Measurements from ENCODE around the gene SLC22A15. TPM values are rescaled to one million over a fixed set of nuclear protein-coding genes. Genes with fewer than 3 reads are reported as not detected.

Gene SLC22A15
- total RNA-seq, 2 donors from 2014 or later = 2.0 to 6.7 TPM

DNA sequence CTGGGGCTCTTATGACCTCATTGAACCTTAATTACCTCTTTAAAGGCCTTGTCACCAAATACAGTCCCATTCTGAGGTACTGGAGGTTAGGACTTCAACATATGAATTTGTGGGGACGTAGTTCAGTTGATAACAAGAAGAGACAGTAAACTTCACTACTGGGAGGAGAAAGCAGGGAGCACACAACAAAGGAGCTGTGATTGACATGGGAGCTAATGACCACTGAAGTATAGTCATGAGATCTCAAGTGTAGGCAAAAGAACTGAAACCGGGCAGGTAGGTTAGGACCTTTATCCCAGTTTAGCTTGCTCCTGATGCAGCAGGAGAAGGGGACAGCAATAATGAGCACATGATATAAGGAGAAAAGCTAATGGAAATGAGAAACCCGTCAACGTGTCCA lies 123.1 kb downstream of the SLC22A15 start:
- no peak overlapping the region for H3K27ac ChIP-seq
- no peaks in the 10 kb centered on the region for H3K27me3 ChIP-seq (replicated peaks; ENCODE audit: insufficient read depth)
- TF ChIP-seq POLR2A (IDR thresholded peaks at IDR 0.05) (no peak), POLR2AphosphoS5 (IDR thresholded peaks at IDR 0.05) (no peak), CTCF (IDR thresholded peaks at IDR 0.05) (no peak)
- intact Hi-C loops (cut with DNase I) = no loop called here
- WGBS = 88% methylated on average over 4 of the region's 4 CpGs
- no peaks in the 10 kb centered on the region for H3K4me1 ChIP-seq (replicated peaks)
- no peaks in the 10 kb centered on the region for H3K36me3 ChIP-seq
- no peaks in the 10 kb centered on the region for H3K9me3 ChIP-seq
- no peak for DNase-seq (ENCODE audit: low spot score)
- no peak overlapping the region for H3K4me3 ChIP-seq

DNA sequence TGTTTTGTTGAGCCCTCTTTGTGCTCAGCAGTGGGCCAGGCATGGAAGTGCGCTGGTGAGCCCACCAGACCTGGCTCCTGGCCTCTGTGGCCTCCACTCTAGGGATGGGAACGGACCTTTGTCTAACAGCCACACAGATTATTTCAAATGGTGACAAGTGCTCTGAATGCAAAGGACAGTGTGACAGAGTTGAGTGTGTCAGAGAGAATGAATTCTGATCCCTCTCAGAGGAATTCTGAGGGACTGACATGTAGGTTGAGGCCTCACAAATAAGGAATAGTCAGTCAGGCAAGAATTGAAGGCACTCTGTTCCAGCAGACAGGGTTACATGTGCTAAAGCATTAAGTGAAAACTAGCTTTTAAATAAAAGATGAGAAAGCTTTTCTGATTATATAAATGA lies 123.6 kb downstream of the SLC22A15 start:
- intact Hi-C loops (cut with DNase I) = no loop called here
- H3K27ac ChIP-seq = no peak overlapping the region
- H3K27me3 ChIP-seq (replicated peaks; ENCODE audit: insufficient read depth) = no peaks in the 10 kb centered on the region
- TF ChIP-seq CTCF (IDR thresholded peaks at IDR 0.05) (no peak), POLR2A (IDR thresholded peaks at IDR 0.05) (no peak), POLR2AphosphoS5 (IDR thresholded peaks at IDR 0.05) (no peak)
- no peak overlapping the region for H3K4me3 ChIP-seq
- no peaks in the 10 kb centered on the region for H3K4me1 ChIP-seq (replicated peaks)
- 83% methylated on average over 2 of the region's 2 CpGs for WGBS
- H3K9me3 ChIP-seq = no peaks in the 10 kb centered on the region
- H3K36me3 ChIP-seq = no peaks in the 10 kb centered on the region
- no peak for DNase-seq (ENCODE audit: low spot score)

GRCh38 chr1:116104667-116105066 lies 128.4 kb downstream of the SLC22A15 start:
- Histone ChIP-seq H3K4me1 (replicated peaks) (no peaks in the 10 kb centered on the region), H3K36me3 (no peaks in the 10 kb centered on the region), H3K4me3 (no peak overlapping the region), H3K9me3 (no peaks in the 10 kb centered on the region), H3K27me3 (replicated peaks; ENCODE audit: insufficient read depth) (no peaks in the 10 kb centered on the region), H3K27ac (no peak overlapping the region)
- intact Hi-C loops (cut with DNase I) = no loop called here
- no peak for TF ChIP-seq CTCF (IDR thresholded peaks at IDR 0.05)
- TF ChIP-seq POLR2A (IDR thresholded peaks at IDR 0.05) = no peak
- 84% methylated on average over 3 of the region's 3 CpGs for WGBS
- DNase-seq (ENCODE audit: low spot score) = no peak

GRCh38 chr1:116105996-116106395 lies 129.7 kb downstream of the SLC22A15 start:
- intact Hi-C loops (cut with DNase I) = no loop called here
- H3K36me3 ChIP-seq = no peaks in the 10 kb centered on the region
- H3K27me3 ChIP-seq (replicated peaks; ENCODE audit: insufficient read depth) = no peaks in the 10 kb centered on the region
- H3K4me3 ChIP-seq = no peak overlapping the region
- no peaks in the 10 kb centered on the region for H3K9me3 ChIP-seq
- no peak overlapping the region for H3K27ac ChIP-seq
- DNase-seq (ENCODE audit: low spot score) = no peak
- TF ChIP-seq CTCF (IDR thresholded peaks at IDR 0.05) (no peak), POLR2A (IDR thresholded peaks at IDR 0.05) (no peak)
- 45% methylated on average over 2 of the region's 2 CpGs for WGBS
- peaks cover 9% of the 10 kb centered on the region for H3K4me1 ChIP-seq (replicated peaks)

DNA sequence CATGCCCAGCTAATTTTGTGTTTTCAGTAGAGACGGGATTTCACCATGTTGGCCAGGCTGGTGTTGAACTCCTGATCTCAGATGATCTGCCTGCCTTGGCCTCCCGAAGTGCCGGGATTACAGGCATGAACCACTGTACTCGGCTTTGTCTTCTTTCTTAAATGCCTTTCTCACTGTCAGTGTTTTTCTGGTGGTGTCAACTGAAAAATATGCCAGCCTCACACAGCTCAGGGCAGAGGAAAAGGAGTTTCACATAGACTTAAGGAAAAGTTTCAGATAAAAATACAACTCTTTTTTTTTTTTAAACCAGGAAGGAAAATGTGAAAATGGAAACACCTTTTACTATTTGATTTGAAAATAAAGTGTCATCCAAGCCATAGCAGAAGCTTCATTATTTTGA lies 130.3 kb downstream of the SLC22A15 start:
- H3K27ac ChIP-seq = no peak overlapping the region
- no peaks in the 10 kb centered on the region for H3K27me3 ChIP-seq (replicated peaks; ENCODE audit: insufficient read depth)

More for the DNA sequence above, 130.3 kb downstream of the SLC22A15 start:
- H3K9me3 ChIP-seq = no peaks in the 10 kb centered on the region
- WGBS = 97% methylated on average over 4 of the region's 4 CpGs
- no peak for DNase-seq (ENCODE audit: low spot score)
- intact Hi-C loops (cut with DNase I) = no loop called here
- TF ChIP-seq POLR2AphosphoS5 (IDR thresholded peaks at IDR 0.05) (no peak), POLR2A (IDR thresholded peaks at IDR 0.05) (no peak), CTCF (IDR thresholded peaks at IDR 0.05) (no peak)
- no peak overlapping the region for H3K4me3 ChIP-seq
- peaks cover 10% of the 10 kb centered on the region for H3K4me1 ChIP-seq (replicated peaks)
- H3K36me3 ChIP-seq = no peaks in the 10 kb centered on the region
